Coronary artery (tissue), 2 donors: ENCODE results near the gene KLHL2.

ENCODE experiments used
- DNase-seq: peaks from one replicate; pipeline ENCODE4 v3.0.0-alpha.2; 2017; ENCODE audit warnings: low spot score
- H3K27ac ChIP-seq, 2 donors: fragments of 200-600 bp; sonication (generic); one replicate each; pipeline ENCODE4 v1.5.1; 2016 to 2019
- H3K4me3 ChIP-seq: fragments of 200-600 bp; sonication (generic); 2 replicates; pipeline ENCODE4 v1.5.1; 2016; ENCODE audit warnings: mild to moderate bottlenecking, moderate library complexity
- TF ChIP-seq, protein P1 (sequence below): fragments of 200-600 bp; sonication (generic); IDR thresholded peaks from one replicate; pipeline ENCODE4 v1.5.1; 2019; ENCODE audit warnings: antibody characterized with exemption

Gene KLHL2

DNA sequence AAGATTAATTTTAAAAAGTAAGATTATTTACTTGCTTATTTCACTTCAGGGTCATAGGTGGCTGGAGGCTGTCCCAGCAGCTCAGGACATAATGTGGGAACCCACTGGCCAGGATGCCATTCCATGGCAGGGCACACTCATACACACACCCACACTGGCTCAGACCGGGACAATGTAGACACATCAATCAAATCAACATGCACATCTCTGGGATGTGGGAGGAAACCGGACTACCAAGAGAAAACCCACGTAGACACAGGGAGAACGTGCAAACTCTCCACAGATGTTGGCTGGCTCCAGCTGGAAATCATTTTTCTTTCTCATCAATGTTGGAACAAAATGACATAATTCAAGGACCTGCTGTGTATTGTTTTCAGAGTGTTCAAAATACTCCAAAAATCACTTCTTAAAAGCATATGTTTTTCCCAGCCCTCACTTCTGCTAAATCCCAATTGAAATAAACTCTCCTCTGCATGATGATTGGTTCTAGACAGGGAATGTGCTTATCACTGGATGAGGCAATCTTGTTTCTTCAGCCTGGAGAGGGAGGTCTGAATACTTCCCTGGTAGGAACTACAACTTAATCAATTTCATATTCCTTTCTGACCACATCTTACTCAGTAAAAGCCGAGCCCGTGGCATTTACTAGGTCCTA is 152.8 kb downstream of the KLHL2 start:
- TF ChIP-seq, protein P1, sequence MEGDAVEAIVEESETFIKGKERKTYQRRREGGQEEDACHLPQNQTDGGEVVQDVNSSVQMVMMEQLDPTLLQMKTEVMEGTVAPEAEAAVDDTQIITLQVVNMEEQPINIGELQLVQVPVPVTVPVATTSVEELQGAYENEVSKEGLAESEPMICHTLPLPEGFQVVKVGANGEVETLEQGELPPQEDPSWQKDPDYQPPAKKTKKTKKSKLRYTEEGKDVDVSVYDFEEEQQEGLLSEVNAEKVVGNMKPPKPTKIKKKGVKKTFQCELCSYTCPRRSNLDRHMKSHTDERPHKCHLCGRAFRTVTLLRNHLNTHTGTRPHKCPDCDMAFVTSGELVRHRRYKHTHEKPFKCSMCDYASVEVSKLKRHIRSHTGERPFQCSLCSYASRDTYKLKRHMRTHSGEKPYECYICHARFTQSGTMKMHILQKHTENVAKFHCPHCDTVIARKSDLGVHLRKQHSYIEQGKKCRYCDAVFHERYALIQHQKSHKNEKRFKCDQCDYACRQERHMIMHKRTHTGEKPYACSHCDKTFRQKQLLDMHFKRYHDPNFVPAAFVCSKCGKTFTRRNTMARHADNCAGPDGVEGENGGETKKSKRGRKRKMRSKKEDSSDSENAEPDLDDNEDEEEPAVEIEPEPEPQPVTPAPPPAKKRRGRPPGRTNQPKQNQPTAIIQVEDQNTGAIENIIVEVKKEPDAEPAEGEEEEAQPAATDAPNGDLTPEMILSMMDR = no peak
- no peak overlapping the region for H3K27ac ChIP-seq
- DNase-seq = no peak
- no peak overlapping the region for H3K4me3 ChIP-seq

DNA sequence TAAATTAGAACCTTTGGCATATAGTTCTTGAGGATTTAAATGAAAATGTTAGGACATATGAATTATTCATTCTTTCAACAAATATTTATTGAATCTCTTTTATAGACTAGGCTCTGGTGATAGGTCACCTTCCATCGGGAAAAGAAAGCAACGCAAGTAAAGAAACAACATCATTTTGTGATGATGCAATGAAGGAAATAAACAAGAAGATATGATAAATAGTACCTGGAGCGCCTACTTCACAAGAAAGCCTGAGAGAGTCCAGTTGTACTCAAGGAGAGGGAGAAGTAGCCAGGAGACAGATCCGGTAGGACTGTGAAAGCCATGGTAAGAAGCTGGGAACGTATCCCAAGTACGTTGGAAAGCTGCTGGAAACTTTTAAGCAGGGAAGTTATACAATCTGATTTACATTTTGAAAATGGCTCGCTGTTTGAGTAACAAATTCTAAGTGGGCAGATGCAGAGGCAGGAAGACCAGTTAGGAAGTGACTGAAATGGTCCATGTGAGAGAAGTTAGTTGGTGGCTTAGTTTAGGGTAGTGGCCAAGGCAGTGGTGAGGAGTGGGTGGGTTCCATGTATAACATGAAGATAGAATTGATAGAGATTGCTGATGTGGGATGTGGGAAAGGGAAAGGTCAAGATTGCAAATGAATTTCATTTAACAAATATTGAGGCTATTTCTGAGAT is 153.8 kb downstream of the KLHL2 start:
- no peak for DNase-seq
- no peak overlapping the region for H3K4me3 ChIP-seq
- TF ChIP-seq, protein P1 = no peak
- no peak overlapping the region for H3K27ac ChIP-seq

DNA sequence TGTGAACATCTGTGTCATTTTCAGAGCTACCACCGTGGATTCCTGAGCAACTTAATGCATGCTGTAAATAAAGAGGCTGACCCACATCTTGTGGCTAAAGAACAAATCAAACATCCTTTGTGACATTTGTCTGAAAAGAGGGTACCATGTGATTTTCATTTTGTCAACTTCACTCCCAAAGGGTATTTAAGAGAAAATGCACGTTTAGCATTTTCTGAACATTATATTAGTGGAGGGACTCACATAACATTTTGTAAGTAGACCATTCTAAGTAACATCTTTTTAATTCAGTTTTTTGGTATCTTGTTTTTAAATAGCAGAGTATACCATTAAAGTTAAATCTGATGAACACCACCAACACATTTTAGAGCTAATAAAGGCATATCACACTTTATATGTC is 154.4 kb downstream of the KLHL2 start:
- DNase-seq = no peak

DNA sequence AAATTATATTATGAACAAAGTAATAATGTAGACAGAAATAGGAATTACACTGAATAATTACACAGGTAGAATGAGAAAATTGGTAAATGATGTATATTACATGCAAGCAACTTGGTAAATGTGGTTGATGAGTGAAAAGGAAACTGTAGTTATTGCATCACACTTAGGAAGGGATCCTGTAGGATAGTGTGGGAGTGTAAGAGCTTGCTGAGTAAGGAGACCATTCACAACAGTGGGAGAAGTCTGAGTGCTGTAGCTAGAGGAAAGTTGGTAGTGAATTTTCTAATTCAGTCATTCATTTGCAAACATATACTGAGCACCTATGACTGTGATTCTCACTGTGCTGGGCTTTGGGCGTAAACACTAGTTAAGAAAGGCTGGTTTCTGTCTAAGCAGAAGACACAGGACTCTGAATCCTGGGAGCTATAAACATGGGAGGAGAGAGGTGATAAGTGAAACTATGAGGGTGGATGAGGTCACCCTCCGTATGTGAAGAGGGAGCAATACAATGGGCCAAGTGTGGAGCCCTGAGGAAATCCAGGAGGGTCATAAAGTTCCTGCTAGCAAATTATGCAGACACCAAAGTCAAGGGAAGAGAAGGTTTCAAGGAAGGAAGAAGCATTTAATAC is 157.2 kb downstream of the KLHL2 start:
- no peak overlapping the region for H3K4me3 ChIP-seq
- no peak for DNase-seq
- TF ChIP-seq, protein P1 = no peak
- H3K27ac ChIP-seq = no peak overlapping the region

More for the DNA sequence above, 154.4 kb downstream of the KLHL2 start:
- H3K4me3 ChIP-seq = no peak overlapping the region
- no peak overlapping the region for H3K27ac ChIP-seq
- TF ChIP-seq, protein P1 = no peak

DNA sequence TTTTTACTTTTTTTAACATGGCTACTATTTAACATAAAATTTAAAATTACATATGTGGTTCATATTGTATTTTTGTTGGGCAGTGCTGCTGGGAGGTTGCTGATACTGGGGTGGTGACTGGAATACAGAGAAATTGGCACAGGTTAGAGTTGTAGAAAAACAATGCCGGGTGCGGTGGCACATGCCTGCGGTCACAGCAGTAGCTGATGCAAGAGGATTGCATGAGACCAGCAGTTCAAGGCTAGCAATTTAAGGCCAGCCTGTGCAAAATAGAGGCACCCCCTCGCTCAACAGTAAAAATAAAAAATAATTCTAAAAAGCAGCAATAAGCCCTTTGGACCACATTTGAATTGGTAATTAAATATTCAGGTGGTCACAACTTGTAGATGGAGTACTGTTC is 159.7 kb downstream of the KLHL2 start:
- TF ChIP-seq, protein P1 = no peak
- H3K27ac ChIP-seq = no peak overlapping the region

DNA sequence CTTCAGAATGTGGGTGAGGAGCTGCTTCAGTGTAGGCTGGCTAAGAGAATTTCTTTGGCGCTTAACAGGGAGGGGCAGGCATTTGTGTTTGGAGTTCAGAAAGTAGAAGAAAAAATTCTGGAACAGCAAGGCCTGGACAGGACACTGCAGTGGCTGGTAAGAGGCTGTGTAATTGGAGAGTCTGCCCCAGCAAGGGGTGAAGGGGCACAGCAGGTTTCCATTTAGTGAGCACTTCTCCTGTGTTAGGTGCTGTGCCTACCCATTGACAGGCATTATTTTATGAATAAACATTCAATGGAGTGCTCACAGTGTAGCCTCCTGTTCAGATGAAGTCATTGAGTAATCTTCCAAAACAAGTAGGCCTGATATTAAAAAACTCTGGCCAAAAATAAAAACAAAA is 160.8 kb downstream of the KLHL2 start:
- H3K27ac ChIP-seq = no peak overlapping the region
- DNase-seq = no peak
- H3K4me3 ChIP-seq = no peak overlapping the region
- TF ChIP-seq, protein P1 = no peak

More for the DNA sequence above, 159.7 kb downstream of the KLHL2 start:
- no peak overlapping the region for H3K4me3 ChIP-seq
- DNase-seq = no peak

DNA sequence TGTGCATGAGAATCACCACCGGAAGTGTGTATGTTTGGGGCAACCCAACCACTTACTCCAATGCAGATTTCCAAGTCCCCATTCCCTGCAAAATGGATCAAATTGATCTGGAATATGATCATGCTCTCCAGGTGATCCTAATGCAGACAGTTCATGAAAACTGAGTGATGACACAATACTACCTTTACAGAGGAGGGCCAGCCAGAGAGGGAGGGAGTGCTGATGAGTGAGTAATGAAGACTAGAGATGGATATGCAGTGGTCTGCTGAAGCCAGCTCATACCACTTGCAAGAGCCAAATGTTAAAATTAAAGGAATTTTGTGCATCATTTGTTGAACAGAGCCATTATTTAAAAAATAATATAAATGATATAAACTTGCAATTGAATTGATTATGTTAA is 161.2 kb downstream of the KLHL2 start:
- H3K27ac ChIP-seq = no peak overlapping the region
- H3K4me3 ChIP-seq = no peak overlapping the region
- no peak for DNase-seq
- TF ChIP-seq, protein P1 = no peak
